HEK293 (cell line): ENCODE results near the gene KLC3.

Source experiments
- CTCF ChIA-PET: fragments of 350-600 bp; formaldehyde crosslinking; extraction: SDS; loops from one replicate; lab custom pipeline; 2021; ENCODE audit warnings: antibody characterized with exemption; lab: Yijun Ruan, JAX
- POLR2A ChIA-PET: fragments of 300-600 bp; formaldehyde crosslinking; extraction: SDS; loops from one replicate; lab custom pipeline; 2020; ENCODE audit warnings: antibody characterized with exemption, inconsistent platforms; lab: Yijun Ruan, JAX
- H3K27ac ChIP-seq: fragments of 200-500 bp; sonication (Bioruptor generic); 2 replicates; pipeline ENCODE4 v1.5.1; 2014; ENCODE audit warnings: low read depth, low read length, control low read depth, inconsistent platforms; ENCODE audit errors: extremely low read depth
- H3K36me3 ChIP-seq, 2 experiments: fragments of 200-500 bp in 1 of 2; sonication (Bioruptor generic) in 1 of 2; 1 replicate in 1 of 2; 2 replicates in 1 of 2; pipeline ENCODE4 v1.5.1; 2014 to 2017; ENCODE audit warnings: inconsistent platforms in 2 of 2, low read length in 2 of 2; ENCODE audit not compliant: control insufficient read depth in 2 of 2, insufficient read depth in 1 of 2
- H3K4me1 ChIP-seq: fragments of 200-500 bp; sonication (Bioruptor generic); 2 replicates; pipeline ENCODE4 v1.5.1; 2014; ENCODE audit warnings: mild to moderate bottlenecking, low read length, inconsistent platforms; ENCODE audit not compliant: control insufficient read depth, insufficient read depth
- H3K4me3 ChIP-seq: 2 replicates; pipeline ENCODE4 v1.5.1; 2011; ENCODE audit warnings: low read depth, mild to moderate bottlenecking, control low read depth, low read length, moderate library complexity
- H3K9me3 ChIP-seq: fragments of 200-500 bp; sonication (Bioruptor generic); 2 replicates; pipeline ENCODE4 v1.5.1; 2014; ENCODE audit warnings: low read depth, low read length, inconsistent platforms; ENCODE audit not compliant: control insufficient read depth, insufficient read depth
- EGR2 ChIP-seq: fragments of 450-650 bp; formaldehyde crosslinking; IDR thresholded peaks from 2 replicates; pipeline ENCODE4 v1.5.1; 2016; ENCODE audit warnings: low read depth, missing biosample characterization, missing genetic modification characterization
- GLI2 ChIP-seq: fragments of 450-650 bp; formaldehyde crosslinking; IDR thresholded peaks from 2 replicates; pipeline ENCODE4; 2017; ENCODE audit warnings: missing biosample characterization, missing genetic modification characterization, low read depth, borderline replicate concordance
- IKZF3 ChIP-seq: fragments of 450-650 bp; IDR thresholded peaks from 2 replicates; pipeline ENCODE4 v1.5.0; 2018; ENCODE audit warnings: missing biosample characterization, mild to moderate bottlenecking, missing genetic modification characterization, moderate library complexity
- INSM2 ChIP-seq: fragments of 450-650 bp; formaldehyde crosslinking; IDR thresholded peaks from 2 replicates; pipeline ENCODE4 v1.5.1; 2016; ENCODE audit warnings: missing biosample characterization, missing genetic modification characterization
- KLF16 ChIP-seq: fragments of 450-650 bp; formaldehyde crosslinking; IDR thresholded peaks from 2 replicates; pipeline ENCODE4 v1.5.1; 2017; ENCODE audit warnings: missing biosample characterization, missing genetic modification characterization
- KLF17 ChIP-seq: fragments of 450-650 bp; formaldehyde crosslinking; IDR thresholded peaks from 2 replicates; pipeline ENCODE4 v1.5.1; 2016; ENCODE audit warnings: missing biosample characterization, missing genetic modification characterization
- KLF8 ChIP-seq: fragments of 450-650 bp; formaldehyde crosslinking; IDR thresholded peaks from 2 replicates; pipeline ENCODE4 v1.5.1; 2016; ENCODE audit warnings: missing biosample characterization, missing genetic modification characterization
- KLF9 ChIP-seq: fragments of 450-650 bp; formaldehyde crosslinking; IDR thresholded peaks from 2 replicates; pipeline ENCODE4 v1.5.1; 2016; ENCODE audit warnings: missing biosample characterization, missing genetic modification characterization, low read depth
- SP3 ChIP-seq: fragments of 450-650 bp; formaldehyde crosslinking; IDR thresholded peaks from 2 replicates; pipeline ENCODE4 v1.5.1; 2016; ENCODE audit warnings: missing biosample characterization, missing genetic modification characterization
- ZBTB17 ChIP-seq: fragments of 450-650 bp; formaldehyde crosslinking; IDR thresholded peaks from 2 replicates; pipeline ENCODE4 v1.5.1; 2016; ENCODE audit warnings: missing biosample characterization, missing genetic modification characterization
- ZBTB8A ChIP-seq: fragments of 450-650 bp; formaldehyde crosslinking; IDR thresholded peaks from 2 replicates; pipeline ENCODE4 v1.5.1; 2016; ENCODE audit warnings: missing biosample characterization, missing genetic modification characterization
- ZEB2 ChIP-seq: fragments of 450-650 bp; formaldehyde crosslinking; IDR thresholded peaks from 2 replicates; pipeline ENCODE4 v1.5.1; 2016; ENCODE audit warnings: missing biosample characterization, missing genetic modification characterization
- ZFHX2 ChIP-seq: fragments of 450-650 bp; formaldehyde crosslinking; conservative IDR thresholded peaks from 2 replicates; pipeline ENCODE4 v1.5.1; 2016; ENCODE audit warnings: missing biosample characterization, missing genetic modification characterization
- ZNF175 ChIP-seq: fragments of 450-650 bp; formaldehyde crosslinking; IDR thresholded peaks from 2 replicates; pipeline ENCODE4 v1.5.1; 2016; ENCODE audit warnings: missing biosample characterization, missing genetic modification characterization
- ZNF223 ChIP-seq: fragments of 450-650 bp; formaldehyde crosslinking; IDR thresholded peaks from 2 replicates; pipeline ENCODE4 v1.5.1; 2016; ENCODE audit warnings: missing biosample characterization, missing genetic modification characterization
- ZNF561 ChIP-seq: fragments of 450-650 bp; IDR thresholded peaks from 2 replicates; pipeline ENCODE4 v1.5.1; 2018; ENCODE audit warnings: missing biosample characterization, missing genetic modification characterization, borderline replicate concordance
- ZNF600 ChIP-seq: fragments of 450-650 bp; formaldehyde crosslinking; IDR thresholded peaks from 2 replicates; pipeline ENCODE4 v1.5.1; 2016; ENCODE audit warnings: missing biosample characterization, missing genetic modification characterization
- ZNF747 ChIP-seq: fragments of 450-650 bp; formaldehyde crosslinking; IDR thresholded peaks from 2 replicates; pipeline ENCODE4 v1.5.1; 2016; ENCODE audit warnings: missing biosample characterization, missing genetic modification characterization
- ZNF76 ChIP-seq: fragments of 450-650 bp; formaldehyde crosslinking; IDR thresholded peaks from 2 replicates; pipeline ENCODE4; 2016; ENCODE audit warnings: low read depth, missing biosample characterization, missing genetic modification characterization, borderline replicate concordance
- ZNF791 ChIP-seq: fragments of 450-650 bp; formaldehyde crosslinking; IDR thresholded peaks from 2 replicates; pipeline ENCODE4 v1.5.1; 2016; ENCODE audit warnings: missing biosample characterization, missing genetic modification characterization
- ZNF843 ChIP-seq: fragments of 450-650 bp; formaldehyde crosslinking; IDR thresholded peaks from 2 replicates; pipeline ENCODE4 v1.5.1; 2016; ENCODE audit warnings: missing biosample characterization, missing genetic modification characterization
- ZXDB ChIP-seq: fragments of 450-650 bp; formaldehyde crosslinking; IDR thresholded peaks from 2 replicates; pipeline ENCODE4 v1.5.1; 2016; ENCODE audit warnings: missing biosample characterization, missing genetic modification characterization

KLC3 gene

GRCh38 chr19:45340232-45340898 lies at the start of gene KLC3:
Gene KLC3, plus strand, starts transcription at chr19:45340750. Its CDS starts 4,792 bp downstream, at chr19:45345542.
- peak; percentile 44; the same call in 1 of the 2 replicates for TF ChIP-seq SP3 (tag by site-specific recombination)
- no peak for TF ChIP-seq GLI2 (tag by site-specific recombination)
- TF ChIP-seq ZBTB17 (tag by site-specific recombination), result peak; percentile 18; the same call in 1 of the 2 replicates
- peak; percentile 23; the same call in 1 of the 2 replicates for TF ChIP-seq EGR2 (tag by site-specific recombination)
- TF ChIP-seq KLF16 (tag by site-specific recombination), result peak; percentile 35; the same call in 1 of the 2 replicates
- TF ChIP-seq ZNF791 (tag by site-specific recombination), result no peak
- peak; percentile 94 for TF ChIP-seq KLF9 (tag by site-specific recombination)
- 0 out of 2 replicates have a peak, but pooled peaks have one; percentile 22 for TF ChIP-seq ZNF600 (tag by site-specific recombination)
- peak; percentile 45; the same call in 1 of the 2 replicates for TF ChIP-seq IKZF3 (tag by site-specific recombination)
- TF ChIP-seq ZFHX2 (tag by site-specific recombination), result peak; percentile 22; the same call in 1 of the 2 replicates
- TF ChIP-seq ZBTB8A (tag by site-specific recombination), result peak; percentile 23; the same call in 1 of the 2 replicates
- TF ChIP-seq ZXDB (tag by site-specific recombination), result 0 out of 2 replicates have a peak, but pooled peaks have one; percentile 33
- peak; percentile 76 for TF ChIP-seq KLF8 (tag by site-specific recombination)
- peak; percentile 76 for TF ChIP-seq ZNF561 (tag by site-specific recombination)
- no peak for TF ChIP-seq ZNF223 (tag by site-specific recombination)
- no peak for TF ChIP-seq ZNF843
- Histone ChIP-seq H3K36me3 (no peaks in the 10 kb centered on the region; a peak in 1 of 3 replicates), H3K27ac (no peak within 1 kb of the TSS; the same call in 1 of the 2 replicates), H3K9me3 (no peaks in the 10 kb centered on the region), H3K4me3 (peak within 1 kb of the TSS; percentile 52), H3K4me1 (no peaks in the 10 kb centered on the region)
- POLR2A ChIA-PET, result interaction anchor here (0.5 kb wide), 1 partner anchor 165 kb away, joined by 4 read pairs; no protein-coding TSS in a partner anchor
- CTCF ChIA-PET, result interaction anchor here (2.5 to 3.4 kb wide), 2 partner anchors 62 to 91 kb away, joined by 12 read pairs; no protein-coding TSS in a partner anchor

GRCh38 chr19:45291834-45292233 lies 48.7 kb upstream of the KLC3 start:
- ChIA-PET CTCF (interaction anchor here (0.8 to 1.2 kb wide), 3 partner anchors 15 to 92 kb away, joined by 3 read pairs; no protein-coding TSS in a partner anchor), POLR2A (interaction anchor here (0.6 kb wide), 1 partner anchor 53 kb away, joined by 5 read pairs; no protein-coding TSS in a partner anchor)
- H3K4me3 ChIP-seq, result no peak overlapping the region

More at GRCh38 chr19:45291834-45292233, 48.7 kb upstream of the KLC3 start:
- peaks cover 47 to 75% of the 10 kb centered on the region in 2 experiments for H3K36me3 ChIP-seq
- H3K27ac ChIP-seq, result no peak overlapping the region
- no peaks in the 10 kb centered on the region for H3K4me1 ChIP-seq
- H3K9me3 ChIP-seq, result no peaks in the 10 kb centered on the region
- TF ChIP-seq ZNF175 (no peak), INSM2 (tag by site-specific recombination) (no peak), ZEB2 (tag by site-specific recombination) (no peak), ZNF747 (tag by site-specific recombination) (no peak), ZNF76 (tag by site-specific recombination) (peak; percentile 51), KLF17 (no peak)
